Glutamatergic neuron (in vitro differentiated cells): ENCODE results near the gene ZNF74. TPM values are rescaled to one million over a fixed set of nuclear protein-coding genes. Genes with fewer than 3 reads are reported as not detected.
"Not testable (repeated sequence)": the region's sequence is repeated elsewhere in the genome, so short reads cannot be mapped to it uniquely, and the experiment has no call there.

Experiments
- DNase-seq: peaks from one replicate; pipeline ENCODE4 v3.0.0; 2022
- H3K27ac Mint-ChIP-seq: one replicate; pipeline ENCODE4 v1.8.0; 2020; ENCODE audit warnings: mild to moderate bottlenecking, mixed read lengths, inconsistent platforms; ENCODE audit not compliant: unreplicated experiment
- H3K27me3 Mint-ChIP-seq: one replicate; pipeline ENCODE4 v1.8.0; 2020; ENCODE audit warnings: mild to moderate bottlenecking, moderate library complexity, mixed read lengths, inconsistent platforms; ENCODE audit not compliant: unreplicated experiment
- H3K36me3 Mint-ChIP-seq: one replicate; pipeline ENCODE4 v1.8.0; 2020; ENCODE audit warnings: mild to moderate bottlenecking, mixed read lengths, inconsistent platforms; ENCODE audit not compliant: unreplicated experiment
- H3K4me1 Mint-ChIP-seq: one replicate; pipeline ENCODE4 v1.8.0; 2020; ENCODE audit warnings: mild to moderate bottlenecking, low read depth, mixed read lengths, inconsistent platforms; ENCODE audit not compliant: unreplicated experiment
- H3K4me3 Mint-ChIP-seq: one replicate; pipeline ENCODE4 v1.8.0; 2020; ENCODE audit warnings: mild to moderate bottlenecking, mixed read lengths, inconsistent platforms; ENCODE audit not compliant: unreplicated experiment
- H3K9me3 Mint-ChIP-seq: one replicate; pipeline ENCODE4 v1.8.0; 2020; ENCODE audit warnings: mild to moderate bottlenecking, moderate library complexity, mixed read lengths, inconsistent platforms; ENCODE audit not compliant: unreplicated experiment
- CTCF ChIP-seq: fragments of 200-600 bp; sonication (generic); IDR thresholded peaks from one replicate; pipeline ENCODE4 v1.5.0; 2021; ENCODE audit not compliant: partially characterized antibody, unreplicated experiment
- total RNA-seq: library from RNA; stranded (reverse); fragmentation: NEBNext Ultra II Directional; extraction: Animal tissue kit (Norgen Biotek cat#: 25700); gene quantifications from one replicate; pipeline ENCODE4 v1.2.1, GENCODE V29; 2021; ENCODE audit not compliant: unreplicated experiment

The ZNF74 gene
- total RNA-seq, 1 donor from 2014 or later, result 50.3 TPM

- Mint-ChIP-seq H3K27ac (no peak overlapping the region), H3K4me3 (no peak overlapping the region), H3K36me3 (no peaks in the 10 kb centered on the region), H3K27me3 (peaks cover 6% of the 10 kb centered on the region), H3K9me3 (peaks cover 3% of the 10 kb centered on the region), H3K4me1 (peaks cover 15% of the 10 kb centered on the region)
- no peak for TF ChIP-seq CTCF
- no peak for DNase-seq
Observed at GRCh38 chr22:20391222-20391621, 2.7 kb upstream of the ZNF74 start.

- not testable (repeated sequence) for DNase-seq, H3K36me3 Mint-ChIP-seq, H3K27ac Mint-ChIP-seq, H3K4me3 Mint-ChIP-seq, H3K27me3 Mint-ChIP-seq, H3K9me3 Mint-ChIP-seq
- peaks cover 22% of the 10 kb centered on the region for H3K4me1 Mint-ChIP-seq
Observed at GRCh38 chr22:20392365-20392881, 1.5 kb upstream of the ZNF74 start.

GRCh38 chr22:20392983-20393704, 807 bp upstream of the ZNF74 start:
- H3K4me1 Mint-ChIP-seq, result peaks cover 24% of the 10 kb centered on the region
- no peak for DNase-seq
- no peak for TF ChIP-seq CTCF
- peak overlapping the region; percentile 94 for H3K4me3 Mint-ChIP-seq
- peaks cover 5% of the 10 kb centered on the region for H3K9me3 Mint-ChIP-seq
- H3K36me3 Mint-ChIP-seq, result no peaks in the 10 kb centered on the region
- peak overlapping the region; percentile 98 for H3K27ac Mint-ChIP-seq
- peaks cover 8% of the 10 kb centered on the region for H3K27me3 Mint-ChIP-seq

GRCh38 chr22:20395181-20395906, 1.4 kb downstream of the ZNF74 start:
- H3K27me3 Mint-ChIP-seq, result peaks cover 10% of the 10 kb centered on the region
- peaks cover 24% of the 10 kb centered on the region for H3K4me1 Mint-ChIP-seq
- no peak for DNase-seq
- peaks cover 5% of the 10 kb centered on the region for H3K9me3 Mint-ChIP-seq
- TF ChIP-seq CTCF, result no peak
- peak overlapping the region; percentile 83 for H3K27ac Mint-ChIP-seq
- H3K36me3 Mint-ChIP-seq, result no peaks in the 10 kb centered on the region
- H3K4me3 Mint-ChIP-seq, result peak overlapping the region; percentile 94

- TF ChIP-seq CTCF, result no peak
- DNase-seq, result no peak
- H3K9me3 Mint-ChIP-seq, result peaks cover 5% of the 10 kb centered on the region
- peaks cover 10% of the 10 kb centered on the region for H3K27me3 Mint-ChIP-seq
- no peak overlapping the region for H3K27ac Mint-ChIP-seq
- peaks cover 24% of the 10 kb centered on the region for H3K4me1 Mint-ChIP-seq
- H3K36me3 Mint-ChIP-seq, result no peaks in the 10 kb centered on the region
- H3K4me3 Mint-ChIP-seq, result peak overlapping the region; percentile 94
Observed at GRCh38 chr22:20395907-20396287, 1.9 kb downstream of the ZNF74 start.
